Liver (tissue), 9 donors: ENCODE results near the gene THG1L. TPM values are rescaled to one million over a fixed set of nuclear protein-coding genes. Genes with fewer than 3 reads are reported as not detected.

Experiments used
- DNase-seq: peaks from one replicate; pipeline ENCODE4 v3.0.0-alpha.2; 2017; ENCODE audit warnings: low spot score
- H3K27ac ChIP-seq, 2 donors: one replicate each; pipeline ENCODE4 v1.7.0; 2013; ENCODE audit warnings: inconsistent platforms in 2 of 2, low read length in 2 of 2, control low read depth in 1 of 2, low read depth in 1 of 2, mild to moderate bottlenecking in 1 of 2
- H3K27me3 ChIP-seq, 4 donors: one replicate each; pipeline versions ENCODE4 v1.6.1 to v1.7.0; 2013; ENCODE audit warnings: low read length in 3 of 4, inconsistent platforms in 1 of 4, mild to moderate bottlenecking in 1 of 4, moderate library complexity in 1 of 4; ENCODE audit not compliant: control insufficient read depth in 4 of 4, insufficient read depth in 4 of 4
- H3K36me3 ChIP-seq, 4 donors: one replicate each; pipeline versions ENCODE4 v1.6.1 to v1.7.0; 2013; ENCODE audit warnings: low read length in 3 of 4, mild to moderate bottlenecking in 3 of 4, low read depth in 1 of 4, moderate library complexity in 1 of 4; ENCODE audit not compliant: control insufficient read depth in 4 of 4, insufficient read depth in 3 of 4
- H3K4me1 ChIP-seq, 4 donors: one replicate each; pipeline versions ENCODE4 v1.6.1 to v1.7.0; 2013; ENCODE audit warnings: low read length in 3 of 4, mild to moderate bottlenecking in 3 of 4, moderate library complexity in 1 of 4; ENCODE audit not compliant: control insufficient read depth in 4 of 4, insufficient read depth in 4 of 4
- H3K4me3 ChIP-seq, 3 donors: one replicate each; pipeline versions ENCODE4 v1.6.1 to v1.7.0; 2013; ENCODE audit warnings: low read length in 3 of 3, control low read depth in 1 of 3, low read depth in 1 of 3, mild to moderate bottlenecking in 1 of 3
- H3K9ac ChIP-seq, 2 donors: one replicate each; pipeline ENCODE4 v1.7.0; 2013; ENCODE audit warnings: low read length in 2 of 2, mild to moderate bottlenecking in 2 of 2, moderate library complexity in 2 of 2, control low read depth in 1 of 2, low read depth in 1 of 2
- H3K9me3 ChIP-seq, 4 donors: one replicate each; pipeline versions ENCODE4 v1.6.1 to v1.7.0; 2013; ENCODE audit warnings: low read length in 3 of 4; ENCODE audit not compliant: control insufficient read depth in 4 of 4
- EGR1 ChIP-seq, 2 donors: IDR thresholded peaks; 2 replicates each; pipeline ENCODE4 v1.6.1; 2016 to 2018; ENCODE audit warnings: antibody characterized with exemption in 2 of 2, low read depth in 2 of 2
- FOXA1 ChIP-seq: IDR thresholded peaks from 2 replicates; pipeline ENCODE4 v1.6.1; 2016; ENCODE audit warnings: antibody characterized with exemption
- FOXA2 ChIP-seq: IDR thresholded peaks from 2 replicates; pipeline ENCODE4 v1.6.1; 2016; ENCODE audit warnings: antibody characterized with exemption
- GABPA ChIP-seq, 2 donors: IDR thresholded peaks in 1 of 2; conservative IDR thresholded peaks in 1 of 2; 2 replicates each; pipeline ENCODE4 v1.6.1; 2016; ENCODE audit warnings: antibody characterized with exemption in 2 of 2, mild to moderate bottlenecking in 1 of 2, moderate library complexity in 1 of 2
- HNF4A ChIP-seq, 2 donors: conservative IDR thresholded peaks; 2 replicates each; pipeline ENCODE4 v1.6.1; 2016; ENCODE audit warnings: antibody characterized with exemption in 2 of 2, mild to moderate bottlenecking in 2 of 2
- HNF4G ChIP-seq: IDR thresholded peaks from 2 replicates; pipeline ENCODE4 v1.6.1; 2016; ENCODE audit warnings: antibody characterized with exemption
- JUND ChIP-seq, 2 donors: IDR thresholded peaks; 2 replicates each; pipeline ENCODE4 v1.6.1; 2016; ENCODE audit warnings: antibody characterized with exemption in 2 of 2
- NR2F2 ChIP-seq: IDR thresholded peaks from 2 replicates; pipeline ENCODE4 v1.6.1; 2016; ENCODE audit warnings: antibody characterized with exemption
- RAD21 ChIP-seq, 2 donors: IDR thresholded peaks; 2 replicates each; pipeline ENCODE4 v1.6.1; 2016; ENCODE audit warnings: antibody characterized with exemption in 2 of 2, mild to moderate bottlenecking in 2 of 2
- RXRA ChIP-seq, 2 donors: IDR thresholded peaks; 2 replicates each; pipeline ENCODE4 v1.6.1; 2017 to 2018; ENCODE audit warnings: antibody characterized with exemption in 2 of 2, mild to moderate bottlenecking in 1 of 2
- SP1 ChIP-seq: IDR thresholded peaks from 2 replicates; pipeline ENCODE4 v1.6.1; 2018; ENCODE audit warnings: antibody characterized with exemption, mild to moderate bottlenecking
- TAF1 ChIP-seq: conservative IDR thresholded peaks from 2 replicates; pipeline ENCODE4 v1.6.1; 2016; ENCODE audit warnings: antibody characterized with exemption, mild to moderate bottlenecking
- YY1 ChIP-seq: IDR thresholded peaks from 2 replicates; pipeline ENCODE4 v1.6.1; 2016; ENCODE audit warnings: antibody characterized with exemption, mild to moderate bottlenecking
- WGBS: extraction: QIAGEN DNeasy Blood & Tissue Kit; methylation state at CpG from one replicate; pipeline ENCODE4 v1.1.7; 2013; 5-methylcytosine and 5-hydroxymethylcytosine counted together
- polyA plus RNA-seq, 2 donors: library from polyadenylated mRNA; stranded (reverse) in 1 of 2; unstranded in 1 of 2; fragments of 200-250 nt in 1 of 2; fragments of >200 nt in 1 of 2; fragmentation: Nextera tagmentation in 1 of 2; extraction: Ambion mirVana in 1 of 2; gene quantifications; one replicate each; pipeline versions ENCODE4 v1.2.1 to v1.2.3, GENCODE V29; 2013 to 2015
- total RNA-seq, 2 donors: library from RNA; depleted of rRNA; stranded (reverse); fragments of >200 nt; gene quantifications; one replicate each; pipeline ENCODE4 v1.2.3, GENCODE V29; 2014
- TF ChIP-seq, protein P1 (sequence below): IDR thresholded peaks from 2 replicates; pipeline ENCODE4 v1.6.1; 2016; ENCODE audit warnings: antibody characterized with exemption
- TF ChIP-seq, protein P2 (sequence below): IDR thresholded peaks from 2 replicates; pipeline ENCODE4 v1.6.1; 2016; ENCODE audit warnings: antibody characterized with exemption, mild to moderate bottlenecking
- TF ChIP-seq, protein P3 (sequence below): fragments of 150-350 bp; IDR thresholded peaks from 2 replicates; pipeline ENCODE4 v1.5.1; 2017; ENCODE audit warnings: improper control_type of control experiment, low read depth, low read length; ENCODE audit not compliant: missing input control
- TF ChIP-seq, protein P4 (sequence below): IDR thresholded peaks from 2 replicates; pipeline ENCODE4 v1.6.1; 2016; ENCODE audit warnings: antibody characterized with exemption
- TF ChIP-seq, protein P5 (sequence below): IDR thresholded peaks from 2 replicates; pipeline ENCODE4 v1.6.1; 2016; ENCODE audit warnings: antibody characterized with exemption
- donor health status: healthy.
- donor health status: healthy.
- donor health status: healthy.
- donor health status: healthy.
- donor health status: healthy.

Gene THG1L
- total and polyA plus RNA-seq, 4 donors, result 3.9 to 12.6 (median 5.3) TPM

DNA sequence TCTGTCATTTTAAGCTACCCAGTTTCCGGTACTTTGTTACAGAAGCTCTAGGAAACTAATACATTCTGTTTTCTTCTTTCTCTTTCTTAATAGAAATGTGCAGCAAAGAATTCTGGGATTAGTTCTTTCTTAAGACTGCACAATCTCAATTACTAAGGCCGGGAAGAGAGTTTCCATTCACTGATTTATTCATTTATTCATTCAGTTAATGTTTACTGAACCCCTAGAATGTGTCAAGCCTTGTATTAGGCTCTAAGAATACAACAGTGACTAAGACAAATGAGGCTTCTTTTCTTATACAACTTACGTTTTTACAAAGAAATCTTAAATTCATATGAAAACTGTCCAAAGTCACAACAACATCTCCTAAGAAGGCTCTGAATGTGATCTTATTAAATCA, 27.5 kb upstream of the THG1L start:
- no peaks in the 10 kb centered on the region for H3K4me1 ChIP-seq
- no peak overlapping the region for H3K9ac ChIP-seq
- no peaks in the 10 kb centered on the region for H3K36me3 ChIP-seq
- peaks cover 0 to 4% (median 0%) of the 10 kb centered on the region in 4 donors for H3K9me3 ChIP-seq
- H3K27me3 ChIP-seq, result no peaks in the 10 kb centered on the region
- TF ChIP-seq, protein P1, sequence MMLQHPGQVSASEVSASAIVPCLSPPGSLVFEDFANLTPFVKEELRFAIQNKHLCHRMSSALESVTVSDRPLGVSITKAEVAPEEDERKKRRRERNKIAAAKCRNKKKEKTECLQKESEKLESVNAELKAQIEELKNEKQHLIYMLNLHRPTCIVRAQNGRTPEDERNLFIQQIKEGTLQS, result no peak
- TF ChIP-seq, protein P2, sequence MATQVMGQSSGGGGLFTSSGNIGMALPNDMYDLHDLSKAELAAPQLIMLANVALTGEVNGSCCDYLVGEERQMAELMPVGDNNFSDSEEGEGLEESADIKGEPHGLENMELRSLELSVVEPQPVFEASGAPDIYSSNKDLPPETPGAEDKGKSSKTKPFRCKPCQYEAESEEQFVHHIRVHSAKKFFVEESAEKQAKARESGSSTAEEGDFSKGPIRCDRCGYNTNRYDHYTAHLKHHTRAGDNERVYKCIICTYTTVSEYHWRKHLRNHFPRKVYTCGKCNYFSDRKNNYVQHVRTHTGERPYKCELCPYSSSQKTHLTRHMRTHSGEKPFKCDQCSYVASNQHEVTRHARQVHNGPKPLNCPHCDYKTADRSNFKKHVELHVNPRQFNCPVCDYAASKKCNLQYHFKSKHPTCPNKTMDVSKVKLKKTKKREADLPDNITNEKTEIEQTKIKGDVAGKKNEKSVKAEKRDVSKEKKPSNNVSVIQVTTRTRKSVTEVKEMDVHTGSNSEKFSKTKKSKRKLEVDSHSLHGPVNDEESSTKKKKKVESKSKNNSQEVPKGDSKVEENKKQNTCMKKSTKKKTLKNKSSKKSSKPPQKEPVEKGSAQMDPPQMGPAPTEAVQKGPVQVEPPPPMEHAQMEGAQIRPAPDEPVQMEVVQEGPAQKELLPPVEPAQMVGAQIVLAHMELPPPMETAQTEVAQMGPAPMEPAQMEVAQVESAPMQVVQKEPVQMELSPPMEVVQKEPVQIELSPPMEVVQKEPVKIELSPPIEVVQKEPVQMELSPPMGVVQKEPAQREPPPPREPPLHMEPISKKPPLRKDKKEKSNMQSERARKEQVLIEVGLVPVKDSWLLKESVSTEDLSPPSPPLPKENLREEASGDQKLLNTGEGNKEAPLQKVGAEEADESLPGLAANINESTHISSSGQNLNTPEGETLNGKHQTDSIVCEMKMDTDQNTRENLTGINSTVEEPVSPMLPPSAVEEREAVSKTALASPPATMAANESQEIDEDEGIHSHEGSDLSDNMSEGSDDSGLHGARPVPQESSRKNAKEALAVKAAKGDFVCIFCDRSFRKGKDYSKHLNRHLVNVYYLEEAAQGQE, result no peak
- TF ChIP-seq RAD21 (IDR thresholded peaks at IDR 0.05) (no peak), NR2F2 (no peak), JUND (IDR thresholded peaks at IDR 0.05) (no peak), SP1 (no peak), HNF4A (conservative IDR thresholded peaks at IDR 0.05) (no peak), FOXA2 (no peak), TAF1 (no peak), RXRA (IDR thresholded peaks at IDR 0.05) (no peak), EGR1 (IDR thresholded peaks at IDR 0.05; ENCODE audit: low read depth in 2 of 2) (no peak), YY1 (no peak), GABPA (IDR thresholded peaks at IDR 0.05 in 1 of 2, conservative IDR thresholded peaks at IDR 0.05 in 1 of 2) (no peak), HNF4G (no peak), FOXA1 (no peak)
- TF ChIP-seq, protein P3, sequence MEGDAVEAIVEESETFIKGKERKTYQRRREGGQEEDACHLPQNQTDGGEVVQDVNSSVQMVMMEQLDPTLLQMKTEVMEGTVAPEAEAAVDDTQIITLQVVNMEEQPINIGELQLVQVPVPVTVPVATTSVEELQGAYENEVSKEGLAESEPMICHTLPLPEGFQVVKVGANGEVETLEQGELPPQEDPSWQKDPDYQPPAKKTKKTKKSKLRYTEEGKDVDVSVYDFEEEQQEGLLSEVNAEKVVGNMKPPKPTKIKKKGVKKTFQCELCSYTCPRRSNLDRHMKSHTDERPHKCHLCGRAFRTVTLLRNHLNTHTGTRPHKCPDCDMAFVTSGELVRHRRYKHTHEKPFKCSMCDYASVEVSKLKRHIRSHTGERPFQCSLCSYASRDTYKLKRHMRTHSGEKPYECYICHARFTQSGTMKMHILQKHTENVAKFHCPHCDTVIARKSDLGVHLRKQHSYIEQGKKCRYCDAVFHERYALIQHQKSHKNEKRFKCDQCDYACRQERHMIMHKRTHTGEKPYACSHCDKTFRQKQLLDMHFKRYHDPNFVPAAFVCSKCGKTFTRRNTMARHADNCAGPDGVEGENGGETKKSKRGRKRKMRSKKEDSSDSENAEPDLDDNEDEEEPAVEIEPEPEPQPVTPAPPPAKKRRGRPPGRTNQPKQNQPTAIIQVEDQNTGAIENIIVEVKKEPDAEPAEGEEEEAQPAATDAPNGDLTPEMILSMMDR, result no peak
- TF ChIP-seq, protein P4, sequence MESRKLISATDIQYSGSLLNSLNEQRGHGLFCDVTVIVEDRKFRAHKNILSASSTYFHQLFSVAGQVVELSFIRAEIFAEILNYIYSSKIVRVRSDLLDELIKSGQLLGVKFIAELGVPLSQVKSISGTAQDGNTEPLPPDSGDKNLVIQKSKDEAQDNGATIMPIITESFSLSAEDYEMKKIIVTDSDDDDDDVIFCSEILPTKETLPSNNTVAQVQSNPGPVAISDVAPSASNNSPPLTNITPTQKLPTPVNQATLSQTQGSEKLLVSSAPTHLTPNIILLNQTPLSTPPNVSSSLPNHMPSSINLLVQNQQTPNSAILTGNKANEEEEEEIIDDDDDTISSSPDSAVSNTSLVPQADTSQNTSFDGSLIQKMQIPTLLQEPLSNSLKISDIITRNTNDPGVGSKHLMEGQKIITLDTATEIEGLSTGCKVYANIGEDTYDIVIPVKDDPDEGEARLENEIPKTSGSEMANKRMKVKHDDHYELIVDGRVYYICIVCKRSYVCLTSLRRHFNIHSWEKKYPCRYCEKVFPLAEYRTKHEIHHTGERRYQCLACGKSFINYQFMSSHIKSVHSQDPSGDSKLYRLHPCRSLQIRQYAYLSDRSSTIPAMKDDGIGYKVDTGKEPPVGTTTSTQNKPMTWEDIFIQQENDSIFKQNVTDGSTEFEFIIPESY, result no peak
- TF ChIP-seq, protein P5, sequence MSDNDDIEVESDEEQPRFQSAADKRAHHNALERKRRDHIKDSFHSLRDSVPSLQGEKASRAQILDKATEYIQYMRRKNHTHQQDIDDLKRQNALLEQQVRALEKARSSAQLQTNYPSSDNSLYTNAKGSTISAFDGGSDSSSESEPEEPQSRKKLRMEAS, result no peak
- no peak overlapping the region for H3K27ac ChIP-seq
- H3K4me3 ChIP-seq, result no peak overlapping the region
- 90% methylated on average over 3 of the region's 3 CpGs for WGBS
- DNase-seq, result no peak
